Esophagus squamous epithelium (tissue), 5 donors: ENCODE data around the gene ASAP2. TPM values are rescaled to one million over a fixed set of nuclear protein-coding genes. Genes with fewer than 3 reads are reported as not detected.

Experiments
- DNase-seq: peaks from one replicate; lab custom pipeline; 2025; lab: John Stamatoyannopoulos, UW
- H3K27ac ChIP-seq, 4 donors: fragments of 200-600 bp; sonication (generic); one replicate each; pipeline ENCODE4 v1.5.1; 2016 to 2019; ENCODE audit warnings: mild to moderate bottlenecking in 1 of 4
- H3K27me3 ChIP-seq, 4 donors: fragments of 200-600 bp; sonication (generic); 1 replicate in 3 of 4; 2 replicates in 1 of 4; pipeline versions ENCODE4 v1.5.1 to v1.6.0; 2017 to 2021; ENCODE audit warnings: antibody characterized with exemption in 1 of 4
- H3K36me3 ChIP-seq, 3 donors: fragments of 200-600 bp; sonication (generic); one replicate each; pipeline ENCODE4 v1.5.1; 2016 to 2019
- H3K4me1 ChIP-seq, 3 donors: fragments of 200-600 bp; sonication (generic); one replicate each; pipeline ENCODE4 v1.5.1; 2017 to 2019
- H3K4me3 ChIP-seq, 4 donors: fragments of 200-600 bp; sonication (generic); 1 replicate in 3 of 4; 2 replicates in 1 of 4; pipeline ENCODE4 v1.5.1; 2016 to 2019; ENCODE audit warnings: mild to moderate bottlenecking in 2 of 4, moderate library complexity in 1 of 4
- H3K9me3 ChIP-seq, 3 donors: fragments of 200-600 bp; sonication (generic); one replicate each; pipeline ENCODE4 v1.5.1; 2016 to 2019
- POLR2A ChIP-seq, 4 donors: fragments of 450-650 bp; IDR thresholded peaks; one replicate each; pipeline ENCODE4 v1.6.1; 2017; ENCODE audit warnings: antibody characterized with exemption in 4 of 4, mild to moderate bottlenecking in 4 of 4, moderate library complexity in 3 of 4
- WGBS, 2 donors: methylation state at CpG; one replicate each; pipeline ENCODE4 v1.1.5; 2018; 5-methylcytosine and 5-hydroxymethylcytosine counted together
- intact Hi-C: fragments of 100-400 bp; cut with DNase I; formaldehyde crosslinking; loops from one replicate; pipeline ENCODE4 v1.15.0; 2022
- total RNA-seq, 4 donors: library from RNA; depleted of rRNA; stranded (reverse); fragments of >200 nt; gene quantifications; one replicate each; pipeline ENCODE4 v1.1.0, GENCODE V29; 2016
- TF ChIP-seq, protein P1 (sequence below), 6 experiments: fragments of 450-650 bp in 4 of 6; fragments of 200-600 bp in 2 of 6; sonication (generic) in 2 of 6; IDR thresholded peaks; one replicate each; pipeline ENCODE4 v1.5.1; 2016 to 2019; ENCODE audit warnings: antibody characterized with exemption in 6 of 6, mild to moderate bottlenecking in 4 of 6, moderate library complexity in 4 of 6
- donor health status: DM: yes; HTN: yes; CAD: no.

Gene ASAP2
- total RNA-seq, 4 donors from 2014 or later: 3.3 to 15.3 (median 6.9) TPM

DNA sequence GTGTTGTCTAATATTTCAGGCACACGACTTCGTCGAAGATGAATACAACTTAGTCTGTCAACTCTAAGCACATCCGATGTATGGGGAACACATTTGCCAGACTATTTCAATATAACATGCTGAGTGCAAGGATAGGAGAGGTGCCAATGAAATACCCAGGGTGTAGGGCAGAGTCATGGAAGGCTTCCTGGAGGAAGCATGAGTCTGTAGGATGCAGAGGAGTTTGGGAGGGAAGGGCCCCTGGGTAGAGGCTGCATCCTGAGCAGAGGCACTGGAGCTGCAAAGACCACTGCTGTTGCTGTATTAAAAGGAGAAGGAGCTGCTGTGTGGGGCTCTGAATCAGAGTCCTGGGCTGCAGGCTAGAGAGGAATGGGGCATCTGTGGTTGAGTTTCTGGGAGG lies 89.9 kb downstream of the ASAP2 start:
- TF ChIP-seq POLR2A (IDR thresholded peaks at IDR 0.05): no peak
- TF ChIP-seq, protein P1, sequence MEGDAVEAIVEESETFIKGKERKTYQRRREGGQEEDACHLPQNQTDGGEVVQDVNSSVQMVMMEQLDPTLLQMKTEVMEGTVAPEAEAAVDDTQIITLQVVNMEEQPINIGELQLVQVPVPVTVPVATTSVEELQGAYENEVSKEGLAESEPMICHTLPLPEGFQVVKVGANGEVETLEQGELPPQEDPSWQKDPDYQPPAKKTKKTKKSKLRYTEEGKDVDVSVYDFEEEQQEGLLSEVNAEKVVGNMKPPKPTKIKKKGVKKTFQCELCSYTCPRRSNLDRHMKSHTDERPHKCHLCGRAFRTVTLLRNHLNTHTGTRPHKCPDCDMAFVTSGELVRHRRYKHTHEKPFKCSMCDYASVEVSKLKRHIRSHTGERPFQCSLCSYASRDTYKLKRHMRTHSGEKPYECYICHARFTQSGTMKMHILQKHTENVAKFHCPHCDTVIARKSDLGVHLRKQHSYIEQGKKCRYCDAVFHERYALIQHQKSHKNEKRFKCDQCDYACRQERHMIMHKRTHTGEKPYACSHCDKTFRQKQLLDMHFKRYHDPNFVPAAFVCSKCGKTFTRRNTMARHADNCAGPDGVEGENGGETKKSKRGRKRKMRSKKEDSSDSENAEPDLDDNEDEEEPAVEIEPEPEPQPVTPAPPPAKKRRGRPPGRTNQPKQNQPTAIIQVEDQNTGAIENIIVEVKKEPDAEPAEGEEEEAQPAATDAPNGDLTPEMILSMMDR (IDR thresholded peaks at IDR 0.05): no peak
- no peak overlapping the region for H3K4me3 ChIP-seq
- H3K36me3 ChIP-seq: no peaks in the 10 kb centered on the region
- H3K27ac ChIP-seq: no peak overlapping the region
- intact Hi-C loops: no loop called here
- no peaks in the 10 kb centered on the region for H3K27me3 ChIP-seq
- WGBS, 2 donors: 92 to 96% methylated on average over 4 of the region's 4 CpGs
- peaks cover 0 to 48% (median 15%) of the 10 kb centered on the region in 3 donors for H3K4me1 ChIP-seq
- DNase-seq: no peak
- no peaks in the 10 kb centered on the region for H3K9me3 ChIP-seq

DNA sequence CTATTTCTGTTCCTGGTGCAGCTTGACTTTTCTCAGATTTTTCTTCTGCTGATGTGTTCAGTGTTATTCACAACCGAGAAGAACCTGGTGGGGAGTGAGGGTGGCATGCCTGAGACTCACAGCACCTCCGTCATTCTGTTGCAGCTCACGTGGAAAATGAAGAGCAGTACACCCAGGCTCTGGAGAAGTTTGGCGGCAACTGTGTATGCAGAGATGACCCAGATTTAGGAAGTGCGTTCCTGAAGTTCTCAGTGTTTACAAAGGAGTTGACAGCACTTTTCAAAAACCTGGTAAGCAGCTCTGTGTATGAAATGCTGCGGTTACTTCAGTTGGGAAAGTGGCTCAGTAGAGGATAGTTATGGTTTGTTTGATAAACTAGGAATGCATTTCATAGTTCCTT lies 90.5 kb downstream of the ASAP2 start:
- H3K4me1 ChIP-seq: peaks cover 0 to 54% (median 15%) of the 10 kb centered on the region in 3 donors
- no peak overlapping the region for H3K4me3 ChIP-seq
- intact Hi-C loops: no loop called here
- no peaks in the 10 kb centered on the region for H3K36me3 ChIP-seq
- H3K27ac ChIP-seq: peak overlapping the region in 1 of 4 donors; percentile 9
- H3K27me3 ChIP-seq: no peaks in the 10 kb centered on the region
- no peaks in the 10 kb centered on the region for H3K9me3 ChIP-seq
- no peak for DNase-seq
- 54 to 77% methylated on average over 5 to 6 of the region's 6 CpGs for WGBS, 2 donors
- TF ChIP-seq POLR2A (IDR thresholded peaks at IDR 0.05): no peak
- TF ChIP-seq, protein P1 (IDR thresholded peaks at IDR 0.05): no peak

DNA sequence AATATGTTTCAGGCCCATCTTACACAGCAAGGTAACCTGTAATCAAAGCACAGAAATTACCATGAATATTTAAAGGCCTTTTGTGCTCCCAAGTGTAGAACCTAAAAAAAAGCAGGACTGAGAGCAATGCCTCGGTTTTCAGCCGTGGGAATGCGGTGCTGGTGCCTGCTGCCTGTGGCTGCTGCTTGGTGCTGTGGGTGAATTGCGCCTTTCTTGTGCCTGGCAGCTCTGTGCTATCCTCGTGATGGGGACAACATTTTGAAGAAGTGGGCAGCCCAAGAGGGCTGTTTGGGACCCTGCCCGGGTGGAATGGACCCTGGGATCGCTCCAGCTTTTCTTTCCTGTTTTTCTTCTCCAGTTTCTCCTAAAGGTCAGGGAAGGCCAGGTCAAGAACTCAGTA lies 91.2 kb downstream of the ASAP2 start:
- DNase-seq: no peak
- H3K27me3 ChIP-seq: no peaks in the 10 kb centered on the region
- WGBS, 2 donors: 79 to 92% methylated on average over 7 of the region's 7 CpGs
- no peak for TF ChIP-seq POLR2A (IDR thresholded peaks at IDR 0.05)
- TF ChIP-seq, protein P1 (IDR thresholded peaks at IDR 0.05): no peak
- no peaks in the 10 kb centered on the region for H3K9me3 ChIP-seq
- intact Hi-C loops: no loop called here
- H3K36me3 ChIP-seq: no peaks in the 10 kb centered on the region
- peak overlapping the region in 1 of 4 donors; percentile 9 for H3K27ac ChIP-seq
- H3K4me1 ChIP-seq: peaks cover 0 to 60% (median 15%) of the 10 kb centered on the region in 3 donors
- H3K4me3 ChIP-seq: no peak overlapping the region

DNA sequence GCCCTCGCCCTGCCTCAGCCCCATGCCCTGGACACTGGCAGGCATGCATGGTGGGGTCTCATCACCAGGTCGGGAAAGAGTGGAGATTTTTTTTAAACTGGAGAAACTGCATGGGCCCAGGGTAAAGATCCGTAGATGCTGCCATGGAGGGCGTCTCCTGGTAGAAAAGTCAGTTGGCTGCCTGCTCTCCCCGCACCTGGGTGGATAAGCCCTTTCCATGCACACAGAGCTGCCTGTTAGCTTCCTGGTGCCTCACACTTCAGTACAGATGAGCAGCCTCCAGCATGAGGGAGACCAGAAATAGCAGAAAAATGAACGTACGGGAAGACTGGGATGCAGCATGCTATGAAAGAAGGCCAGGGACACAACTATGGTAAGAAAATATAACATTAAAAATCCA lies 92.0 kb downstream of the ASAP2 start:
- H3K27me3 ChIP-seq: no peaks in the 10 kb centered on the region
- no peak overlapping the region for H3K4me3 ChIP-seq
- no peak overlapping the region for H3K27ac ChIP-seq
- 85 to 92% methylated on average over 2 to 4 of the region's 7 CpGs for WGBS, 2 donors
- H3K4me1 ChIP-seq: peaks cover 0 to 60% (median 15%) of the 10 kb centered on the region in 3 donors
- no peak for DNase-seq
- H3K36me3 ChIP-seq: no peaks in the 10 kb centered on the region
- no peaks in the 10 kb centered on the region for H3K9me3 ChIP-seq
- intact Hi-C loops: no loop called here
- no peak for TF ChIP-seq POLR2A (IDR thresholded peaks at IDR 0.05)
- TF ChIP-seq, protein P1 (IDR thresholded peaks at IDR 0.05): no peak

DNA sequence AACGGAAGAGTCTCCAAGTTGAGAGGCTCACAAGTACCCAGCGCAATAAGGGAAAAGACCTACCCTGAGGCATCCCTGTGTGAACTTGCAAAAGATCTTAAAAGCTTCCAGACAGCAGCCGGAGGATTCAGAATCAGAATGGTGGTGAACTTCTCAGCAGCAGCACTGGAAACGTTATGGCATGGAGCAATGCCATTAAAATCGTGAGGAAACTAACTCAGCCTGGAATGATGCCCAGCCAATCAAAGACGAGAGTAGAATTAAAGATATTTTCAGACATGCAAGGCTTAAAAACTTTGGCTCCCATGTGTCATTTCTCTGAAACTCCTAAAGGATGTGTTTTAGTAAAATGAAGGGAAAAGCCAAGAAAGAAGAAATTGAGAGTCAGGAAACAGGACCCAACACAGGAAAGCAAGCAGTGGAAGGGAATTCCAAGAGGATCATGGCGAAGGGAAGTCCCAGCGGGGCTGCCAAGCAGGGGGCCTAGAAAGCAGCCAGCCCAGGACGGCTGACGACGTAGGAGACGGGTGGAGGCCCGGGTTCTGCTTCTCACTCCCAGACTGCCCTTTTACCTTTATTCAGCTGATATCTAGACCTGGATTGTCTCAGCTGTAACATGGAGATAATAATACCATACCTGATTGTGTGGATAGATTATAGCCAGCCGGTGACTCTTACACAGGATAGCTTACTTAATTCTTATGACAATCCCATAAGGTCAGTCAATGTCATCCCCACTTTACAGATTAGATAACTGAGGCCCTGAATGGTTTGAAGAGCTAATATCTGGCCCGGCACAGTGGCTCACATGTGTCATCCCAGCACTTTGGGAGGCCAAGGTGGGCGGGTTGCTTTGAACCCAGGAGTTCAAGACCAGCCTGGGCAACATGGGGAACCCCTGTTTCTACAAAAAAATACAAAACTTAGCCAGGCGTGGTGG lies 92.8 kb downstream of the ASAP2 start:
- no peaks in the 10 kb centered on the region for H3K36me3 ChIP-seq
- peaks cover 0 to 60% (median 15%) of the 10 kb centered on the region in 3 donors for H3K4me1 ChIP-seq
- peak overlapping the region; percentile 22 to 65 (median 55) for H3K27ac ChIP-seq
- H3K27me3 ChIP-seq: no peaks in the 10 kb centered on the region
- no peak overlapping the region for H3K4me3 ChIP-seq
- TF ChIP-seq, protein P1 (IDR thresholded peaks at IDR 0.05): no peak
- no peak for TF ChIP-seq POLR2A (IDR thresholded peaks at IDR 0.05)
- WGBS, 2 donors: 53 to 55% methylated on average over 16 to 17 of the region's 17 CpGs
- no peak for DNase-seq
- no peaks in the 10 kb centered on the region for H3K9me3 ChIP-seq
- intact Hi-C loops: no loop called here
